Endothelial cell of umbilical vein (primary cell): ENCODE results near the gene S100A3. TPM values are rescaled to one million over a fixed set of nuclear protein-coding genes. Genes with fewer than 3 reads are reported as not detected.

Source experiments
- BruUV-seq: library from RNA; stranded (reverse); fragments of 400-500 nt; replicated peaks from 2 replicates; lab custom pipeline; 2021; lab: Mats Ljungman, UMichigan
- CTCF ChIA-PET: fragments of 300-600, 350-600 bp; sonication (Branson Sonifier 250); formaldehyde crosslinking; loops from one replicate; lab custom pipeline; 2021; ENCODE audit warnings: antibody characterized with exemption, inconsistent platforms; lab: Charles Lee
- POLR2A ChIA-PET: fragments of 300-600, 350-600 bp; sonication (Branson Sonifier 250); formaldehyde crosslinking; loops from one replicate; lab custom pipeline; 2021; ENCODE audit warnings: antibody characterized with exemption, inconsistent platforms; lab: Charles Lee
- DNase-seq: peaks from one replicate; pipeline ENCODE4 v3.0.0-alpha.2; 2011; ENCODE audit warnings: low read depth, low spot score
- FAIRE-seq: peaks from 2 replicates; lab custom pipeline; 2011; peaks lifted over from hg19 to GRCh38; lab: Jason Lieb, UNC
- H2AFZ ChIP-seq: 2 replicates; pipeline ENCODE4 v1.6.0; 2012; ENCODE audit warnings: low read depth, low read length, control low read depth, inconsistent platforms
- H3K27ac ChIP-seq: 2 replicates; pipeline ENCODE4 v1.5.1; 2011; ENCODE audit warnings: low read depth, mild to moderate bottlenecking, control low read depth, low read length, moderate library complexity; ENCODE audit not compliant: insufficient read depth
- H3K27me3 ChIP-seq, 2 experiments: 2 replicates each; pipeline versions ENCODE4 v1.6.0 to v1.6.1; 2011; ENCODE audit warnings: low read length in 2 of 2, mixed read lengths in 1 of 2; ENCODE audit not compliant: control insufficient read depth in 2 of 2, insufficient read depth in 2 of 2
- H3K36me3 ChIP-seq, 2 experiments: 2 replicates in 1 of 2; 3 replicates in 1 of 2; pipeline ENCODE4 v1.5.1; 2011; ENCODE audit warnings: low read length in 2 of 2, mild to moderate bottlenecking in 1 of 2, moderate library complexity in 1 of 2; ENCODE audit not compliant: control insufficient read depth in 2 of 2, insufficient read depth in 2 of 2; ENCODE audit errors: extremely low read depth in 1 of 2
- H3K4me1 ChIP-seq: 3 replicates; pipeline ENCODE4 v1.5.1; 2011; ENCODE audit warnings: mild to moderate bottlenecking, low read length; ENCODE audit not compliant: control insufficient read depth, insufficient read depth; ENCODE audit errors: extremely low read depth
- H3K4me2 ChIP-seq: 2 replicates; pipeline ENCODE4 v1.6.1; 2011; ENCODE audit warnings: low read length, control low read depth, mixed read lengths; ENCODE audit not compliant: insufficient read depth
- H3K4me3 ChIP-seq, 3 experiments: fragments of 200-600 bp in 1 of 3; sonication (generic), shearing (Covaris generic) in 1 of 3; replicated peaks in 1 of 3; 2 replicates each; pipeline ENCODE4 v1.5.1; 2011 to 2016; ENCODE audit warnings: control low read depth in 3 of 3, low read length in 3 of 3, mild to moderate bottlenecking in 2 of 3, inconsistent platforms in 1 of 3, low read depth in 1 of 3, moderate library complexity in 1 of 3; ENCODE audit not compliant: insufficient read depth in 1 of 3
- H3K79me2 ChIP-seq: 2 replicates; pipeline ENCODE4 v1.6.0; 2012; ENCODE audit warnings: low read length, inconsistent platforms; ENCODE audit not compliant: control insufficient read depth, insufficient read depth
- H3K9ac ChIP-seq: replicated peaks from 2 replicates; pipeline ENCODE3; 2011; ENCODE audit warnings: low read length, control low read depth; ENCODE audit not compliant: insufficient read depth; ENCODE audit errors: extremely low read depth
- H3K9me1 ChIP-seq: replicated peaks from 3 replicates; pipeline ENCODE4 v1.6.0; 2011; ENCODE audit warnings: mild to moderate bottlenecking, low read length; ENCODE audit not compliant: control insufficient read depth, insufficient read depth; ENCODE audit errors: extremely low read depth
- H3K9me3 ChIP-seq: replicated peaks from 2 replicates; pipeline ENCODE4 v1.5.1; 2012; ENCODE audit warnings: low read length, inconsistent platforms; ENCODE audit not compliant: control insufficient read depth, insufficient read depth
- H4K20me1 ChIP-seq: replicated peaks from 2 replicates; pipeline ENCODE3; 2011; ENCODE audit warnings: mild to moderate bottlenecking, low read length; ENCODE audit not compliant: control insufficient read depth, insufficient read depth; ENCODE audit errors: extremely low read depth
- EZH2 ChIP-seq: IDR thresholded peaks from 2 replicates; pipeline ENCODE4 v1.6.1; 2012; ENCODE audit warnings: borderline replicate concordance, low read depth, mild to moderate bottlenecking, moderate library complexity, low read length, inconsistent platforms; ENCODE audit not compliant: severe bottlenecking
- FOS ChIP-seq: IDR thresholded peaks from 2 replicates; pipeline ENCODE4 v1.6.1; 2011; ENCODE audit warnings: mild to moderate bottlenecking, low read length, moderate library complexity, borderline replicate concordance; ENCODE audit not compliant: insufficient read depth
- GATA2 ChIP-seq: IDR thresholded peaks from 2 replicates; pipeline ENCODE4 v1.7.0; 2011; ENCODE audit warnings: low read depth, mild to moderate bottlenecking, moderate library complexity, mixed read lengths, low read length; ENCODE audit not compliant: insufficient read length, insufficient read depth
- JUN ChIP-seq: IDR thresholded peaks from 2 replicates; pipeline ENCODE4 v1.6.1; 2011; ENCODE audit warnings: borderline replicate concordance, low read depth; ENCODE audit not compliant: insufficient read length, insufficient read depth
- MYC ChIP-seq: IDR thresholded peaks from one replicate; pipeline ENCODE4 v1.6.1; 2011; ENCODE audit warnings: mild to moderate bottlenecking, low read depth, low read length
- POLR2A ChIP-seq: IDR thresholded peaks from 2 replicates; pipeline ENCODE4 v1.6.1; 2012; ENCODE audit warnings: low read depth, mild to moderate bottlenecking, control low read depth, low read length
- POLR2AphosphoS5 ChIP-seq: IDR thresholded peaks from 2 replicates; pipeline ENCODE4 v1.6.1; 2012; ENCODE audit warnings: low read depth, mild to moderate bottlenecking, control low read depth, low read length, moderate library complexity; ENCODE audit not compliant: insufficient read depth
- dilution Hi-C: fragments of 300-500 bp; cut with MboI; formaldehyde crosslinking; loops from one replicate; pipeline ENCODE4 v1.15.0; 2019; ENCODE audit warnings: low sequenced_read_pairs; ENCODE audit not compliant: extremely low pct_ligation_motif_present
- intact Hi-C: fragments of 100-400 bp; cut with micrococcal nuclease; formaldehyde crosslinking; loops from one replicate; pipeline ENCODE4 v1.10.0; 2022
- polyA plus RNA-seq, 4 experiments: library from polyadenylated mRNA; depleted of rRNA in 3 of 4; stranded (reverse) in 3 of 4; unstranded in 1 of 4; fragments of >200 nt; gene quantifications; 2 replicates each; pipeline versions ENCODE4 v1.2.1 to v1.2.3, GENCODE V29; 2011 to 2012; ENCODE audit warnings: missing spikeins in 1 of 4
- total RNA-seq: library from RNA; stranded (reverse); gene quantifications from 2 replicates; pipeline ENCODE4 v1.2.3, GENCODE V29; 2021
- TF ChIP-seq, protein P1 (sequence below): IDR thresholded peaks from 2 replicates; pipeline ENCODE4 v1.6.1; 2011; ENCODE audit not compliant: insufficient read depth, insufficient read length
- TF ChIP-seq, protein P2 (sequence below), 2 donors: IDR thresholded peaks; 1 replicate in 1 of 2; 2 replicates in 1 of 2; pipeline ENCODE4 v1.5.1; 2011; ENCODE audit warnings: low read length in 2 of 2, mild to moderate bottlenecking in 2 of 2, moderate library complexity in 2 of 2, control low read depth in 1 of 2, inconsistent platforms in 1 of 2, low read depth in 1 of 2; ENCODE audit not compliant: insufficient read depth in 1 of 2; ENCODE audit errors: extremely low read depth in 1 of 2

S100A3 gene
- total and polyA plus RNA-seq, 2 donors (not counting 3 experiments of a cell fraction or from before 2014, with no cell fraction given), result 0.42 to 1.3 TPM

DNA sequence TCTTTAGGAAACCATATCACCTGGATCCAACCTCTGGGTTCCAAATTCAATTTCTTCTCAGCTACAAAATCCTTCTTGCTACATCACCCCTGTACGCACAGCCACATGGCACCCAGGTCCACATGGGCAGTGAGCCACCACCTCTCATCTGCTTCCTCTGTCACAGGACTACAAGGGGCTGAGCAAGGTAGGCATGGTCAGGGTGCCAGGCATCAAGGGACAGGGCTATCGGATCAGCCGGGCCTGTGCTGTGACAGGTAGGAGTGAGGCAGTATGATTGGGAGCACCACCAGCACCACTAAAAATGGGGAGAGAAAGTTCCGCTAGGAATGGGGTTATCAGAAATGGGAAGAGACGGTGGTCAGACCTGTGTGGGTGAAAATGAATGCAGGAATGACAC, 42.7 kb downstream of the S100A3 start:
- FAIRE-seq, result no peak
- Histone ChIP-seq H3K9me1 (no peaks in the 10 kb centered on the region), H4K20me1 (no peaks in the 10 kb centered on the region), H3K4me1 (no peaks in the 10 kb centered on the region), H3K36me3 (no peaks in the 10 kb centered on the region), H3K79me2 (no peaks in the 10 kb centered on the region), H3K4me3 (no peak overlapping the region), H3K4me2 (no peak overlapping the region), H3K27ac (no peak overlapping the region), H3K9me3 (no peaks in the 10 kb centered on the region), H3K27me3 (no peaks in the 10 kb centered on the region), H2AFZ (no peak overlapping the region), H3K9ac (no peak overlapping the region)
- TF ChIP-seq MYC, result no peak
- no peak for TF ChIP-seq JUN
- no peak for TF ChIP-seq EZH2
- no peak for TF ChIP-seq POLR2AphosphoS5
- TF ChIP-seq FOS, result no peak
- TF ChIP-seq, protein P1, sequence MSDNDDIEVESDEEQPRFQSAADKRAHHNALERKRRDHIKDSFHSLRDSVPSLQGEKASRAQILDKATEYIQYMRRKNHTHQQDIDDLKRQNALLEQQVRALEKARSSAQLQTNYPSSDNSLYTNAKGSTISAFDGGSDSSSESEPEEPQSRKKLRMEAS, result no peak
- TF ChIP-seq, protein P2, sequence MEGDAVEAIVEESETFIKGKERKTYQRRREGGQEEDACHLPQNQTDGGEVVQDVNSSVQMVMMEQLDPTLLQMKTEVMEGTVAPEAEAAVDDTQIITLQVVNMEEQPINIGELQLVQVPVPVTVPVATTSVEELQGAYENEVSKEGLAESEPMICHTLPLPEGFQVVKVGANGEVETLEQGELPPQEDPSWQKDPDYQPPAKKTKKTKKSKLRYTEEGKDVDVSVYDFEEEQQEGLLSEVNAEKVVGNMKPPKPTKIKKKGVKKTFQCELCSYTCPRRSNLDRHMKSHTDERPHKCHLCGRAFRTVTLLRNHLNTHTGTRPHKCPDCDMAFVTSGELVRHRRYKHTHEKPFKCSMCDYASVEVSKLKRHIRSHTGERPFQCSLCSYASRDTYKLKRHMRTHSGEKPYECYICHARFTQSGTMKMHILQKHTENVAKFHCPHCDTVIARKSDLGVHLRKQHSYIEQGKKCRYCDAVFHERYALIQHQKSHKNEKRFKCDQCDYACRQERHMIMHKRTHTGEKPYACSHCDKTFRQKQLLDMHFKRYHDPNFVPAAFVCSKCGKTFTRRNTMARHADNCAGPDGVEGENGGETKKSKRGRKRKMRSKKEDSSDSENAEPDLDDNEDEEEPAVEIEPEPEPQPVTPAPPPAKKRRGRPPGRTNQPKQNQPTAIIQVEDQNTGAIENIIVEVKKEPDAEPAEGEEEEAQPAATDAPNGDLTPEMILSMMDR (IDR thresholded peaks at IDR 0.05; ENCODE audit: extremely low read depth in 1 of 2, insufficient read depth in 1 of 2, low read depth in 1 of 2, low read length in 2 of 2), result no peak
- TF ChIP-seq GATA2, result no peak
- no peak for TF ChIP-seq POLR2A
- dilution Hi-C loops (no loop called here), intact Hi-C loops (no loop called here)
- ChIA-PET CTCF (interaction anchor here (0.7 to 6.1 kb wide), 2 partner anchors 10 to 64 kb away, joined by 3 to 167 read pairs; no protein-coding TSS in a partner anchor), POLR2A (no interaction called here)
- DNase-seq, result no peak
- no TSS peak for BruUV-seq
